PC-3 (cell line): ENCODE data around the gene MEGF6.

Experiments
- CTCF ChIP-seq: fragments of 300-600 bp; sonication (generic); conservative IDR thresholded peaks from 2 replicates; pipeline ENCODE4 v1.5.1; 2017; ENCODE audit warnings: antibody characterized with exemption, low read depth, mild to moderate bottlenecking, low read length
- EZH2 ChIP-seq: fragments of 300-600 bp; sonication (generic); IDR thresholded peaks from one replicate; pipeline ENCODE4 v1.6.1; 2017; ENCODE audit warnings: antibody characterized with exemption, mild to moderate bottlenecking, low read length; ENCODE audit not compliant: unreplicated experiment

- TF ChIP-seq CTCF (peak; percentile 100), EZH2 (no peak)
These were observed 46.1 kb downstream of the MEGF6 start for GRCh38 chr1:3564921-3565831.
